K562 (cell line): ENCODE results near the gene TMEM187. TPM values are rescaled to one million over a fixed set of nuclear protein-coding genes. Genes with fewer than 3 reads are reported as not detected.
A peak's percentile ranks its signal among the peaks of the same experiment; 100 is the strongest.

Experiments
- CEBPB ChIP-seq: fragments of 450-650 bp; IDR thresholded peaks from 2 replicates; pipeline ENCODE4 v1.6.1; 2016; ENCODE audit warnings: missing genetic modification characterization, missing compliant biosample characterization
- CHD2 ChIP-seq: IDR thresholded peaks from 2 replicates; pipeline ENCODE4 v1.6.1; 2011; ENCODE audit warnings: low read depth, low read length
- DNMT1 ChIP-seq: fragments of 450-650 bp; IDR thresholded peaks from 2 replicates; pipeline ENCODE4 v1.6.1; 2016; ENCODE audit warnings: antibody characterized with exemption, mild to moderate bottlenecking
- GATAD2A ChIP-seq: fragments of 450-650 bp; IDR thresholded peaks from 2 replicates; pipeline ENCODE4 v1.6.1; 2017
- JUNB ChIP-seq: fragments of 450-650 bp; formaldehyde crosslinking; conservative IDR thresholded peaks from 2 replicates; pipeline ENCODE4 v1.4.0; 2020; ENCODE audit warnings: mild to moderate bottlenecking
- KAT8 ChIP-seq: fragments of 450-650 bp; IDR thresholded peaks from 2 replicates; pipeline ENCODE4 v1.6.1; 2016; ENCODE audit warnings: low read depth, mild to moderate bottlenecking
- MYNN ChIP-seq, 2 experiments: sonication (generic); formaldehyde crosslinking in 1 of 2; IDR thresholded peaks; 2 replicates each; pipeline versions ENCODE4 v1.5.0 to v1.6.1; 2016 to 2020; ENCODE audit warnings: antibody characterized with exemption in 1 of 2, missing genetic modification reagents in 1 of 2
- PHB2 ChIP-seq: fragments of 450-650 bp; IDR thresholded peaks from 2 replicates; pipeline ENCODE4 v1.6.1; 2017; ENCODE audit warnings: low read depth
- RFX1 ChIP-seq: fragments of 450-650 bp; IDR thresholded peaks from 2 replicates; pipeline ENCODE4 v1.6.1; 2016; ENCODE audit warnings: mild to moderate bottlenecking, moderate library complexity
- SMAD2 ChIP-seq: fragments of 150-350 bp; IDR thresholded peaks from 2 replicates; pipeline ENCODE4 v1.6.1; 2014; ENCODE audit warnings: low read depth, mild to moderate bottlenecking, low read length
- SMARCB1 ChIP-seq: IDR thresholded peaks from 2 replicates; pipeline ENCODE4 v1.6.1; 2011; ENCODE audit warnings: improper control_type of control experiment, low read depth; ENCODE audit not compliant: insufficient read length
- SRF ChIP-seq, 2 experiments: fragments of 250-450, 450-650 bp in 1 of 2; sonication (Bioruptor Pico) in 1 of 2; sonication (generic) in 1 of 2; formaldehyde crosslinking; IDR thresholded peaks; 2 replicates each; pipeline versions ENCODE4 v1.5.0 to v1.5.1; 2020 to 2022; ENCODE audit warnings: mild to moderate bottlenecking in 1 of 2, missing genetic modification reagents in 1 of 2
- STAG1 ChIP-seq: sonication (generic); formaldehyde crosslinking; IDR thresholded peaks from 2 replicates; pipeline ENCODE4 v1.5.0; 2020; ENCODE audit warnings: missing genetic modification reagents, borderline replicate concordance
- ZKSCAN1 ChIP-seq: fragments of 150-350 bp; IDR thresholded peaks from 2 replicates; pipeline ENCODE4 v1.6.1; 2016; ENCODE audit warnings: low read depth, low read length
- ZNF583 ChIP-seq: fragments of 250-450 bp; sonication (Bioruptor Pico); IDR thresholded peaks from 2 replicates; pipeline ENCODE4 v1.4.0; 2020
- polyA plus RNA-seq, 8 experiments: library from polyadenylated mRNA; depleted of rRNA in 4 of 8; stranded (reverse) in 5 of 8; unstranded in 3 of 8; fragments of >200 nt; fragmentation: Nextera tagmentation in 2 of 8; fragmentation: Illumina TruSeq in 1 of 8; extraction: Ambion mirVana in 2 of 8; extraction: Trizol in 1 of 8; gene quantifications; 2 replicates each; pipeline versions ENCODE4 v1.2.1 to v1.2.3, GENCODE V29; 2011 to 2014; ENCODE audit warnings: inconsistent platforms in 1 of 8, missing spikeins in 1 of 8
- total RNA-seq, 7 experiments: library from RNA; depleted of rRNA in 6 of 7; stranded (reverse); fragments of >200 nt in 6 of 7; fragmentation: Illumina TruSeq in 2 of 7; extraction: Trizol in 2 of 7; gene quantifications; 2 replicates each; pipeline versions ENCODE4 v1.2.1 to v1.2.3, GENCODE V29; 2011 to 2021; ENCODE audit warnings: low replicate concordance in 1 of 7
- TF ChIP-seq, protein P1 (sequence below): fragments of 200-800 bp; sonication (Bioruptor generic); IDR thresholded peaks from 2 replicates; pipeline ENCODE4 v1.6.1; 2016; ENCODE audit warnings: missing genetic modification characterization, missing compliant biosample characterization
- TF ChIP-seq, protein P2 (sequence below): sonication (generic); formaldehyde crosslinking; IDR thresholded peaks from 2 replicates; pipeline ENCODE4 v1.8.0; 2023; ENCODE audit warnings: mild to moderate bottlenecking, missing genetic modification reagents
- TF ChIP-seq, protein P3 (sequence below): fragments of 250-450 bp; sonication (Bioruptor Pico); IDR thresholded peaks from 2 replicates; pipeline ENCODE4 v1.9.0; 2021; ENCODE audit warnings: mild to moderate bottlenecking, inconsistent platforms

TMEM187 gene
- total and polyA plus RNA-seq, 9 of the 15 experiments (the other 6 are each of a cell fraction or from before 2014, with no cell fraction given), result 0.13 to 6.4 (median 1.6) TPM

DNA sequence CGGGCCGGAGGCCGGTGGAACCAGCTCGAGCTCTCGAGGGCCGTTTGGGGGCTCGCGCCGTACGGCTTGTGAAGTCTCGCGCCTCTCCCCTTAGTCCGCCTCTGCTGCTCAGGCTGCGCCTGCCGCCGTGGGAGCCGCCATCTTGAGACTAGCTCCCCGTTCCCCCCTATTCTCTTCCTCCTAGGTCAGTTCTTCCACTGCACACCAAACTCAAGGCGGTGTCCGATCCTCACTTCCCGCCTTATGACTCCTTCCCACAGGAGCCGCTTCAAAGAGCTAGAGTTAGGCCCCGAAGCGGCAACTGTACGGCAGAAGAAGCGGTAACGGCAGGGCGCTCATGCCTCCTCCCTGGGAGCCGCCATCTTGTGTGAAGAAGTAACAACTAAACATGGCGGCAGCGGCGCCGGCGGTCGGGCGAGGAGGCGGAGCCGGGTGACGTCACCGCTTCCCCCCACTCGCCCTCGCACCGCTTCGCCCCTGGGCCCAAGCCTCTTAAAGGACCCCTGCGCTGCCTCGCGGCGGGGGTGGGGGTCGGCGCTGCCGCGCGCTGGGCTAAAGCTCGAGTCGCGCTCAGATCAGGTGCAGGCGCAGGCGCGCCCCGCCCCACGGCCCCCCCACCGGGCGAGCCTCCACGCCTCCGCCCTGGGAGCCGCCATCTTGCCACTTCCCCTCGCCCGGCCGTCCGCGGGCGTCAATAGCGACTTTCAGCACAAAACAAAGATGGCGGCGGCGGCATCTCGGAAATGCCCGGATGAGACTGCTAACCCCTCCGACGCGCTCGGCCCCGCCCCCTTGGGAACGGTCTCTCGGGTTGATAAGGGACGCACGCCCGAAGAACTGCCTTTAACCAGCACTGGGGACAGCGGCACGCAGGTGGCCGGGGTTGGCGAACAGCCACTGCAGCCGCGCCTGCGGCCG is 845 bp upstream of the TMEM187 start, which contains the start of gene HCFC1 (continued):
- TF ChIP-seq, protein P1, sequence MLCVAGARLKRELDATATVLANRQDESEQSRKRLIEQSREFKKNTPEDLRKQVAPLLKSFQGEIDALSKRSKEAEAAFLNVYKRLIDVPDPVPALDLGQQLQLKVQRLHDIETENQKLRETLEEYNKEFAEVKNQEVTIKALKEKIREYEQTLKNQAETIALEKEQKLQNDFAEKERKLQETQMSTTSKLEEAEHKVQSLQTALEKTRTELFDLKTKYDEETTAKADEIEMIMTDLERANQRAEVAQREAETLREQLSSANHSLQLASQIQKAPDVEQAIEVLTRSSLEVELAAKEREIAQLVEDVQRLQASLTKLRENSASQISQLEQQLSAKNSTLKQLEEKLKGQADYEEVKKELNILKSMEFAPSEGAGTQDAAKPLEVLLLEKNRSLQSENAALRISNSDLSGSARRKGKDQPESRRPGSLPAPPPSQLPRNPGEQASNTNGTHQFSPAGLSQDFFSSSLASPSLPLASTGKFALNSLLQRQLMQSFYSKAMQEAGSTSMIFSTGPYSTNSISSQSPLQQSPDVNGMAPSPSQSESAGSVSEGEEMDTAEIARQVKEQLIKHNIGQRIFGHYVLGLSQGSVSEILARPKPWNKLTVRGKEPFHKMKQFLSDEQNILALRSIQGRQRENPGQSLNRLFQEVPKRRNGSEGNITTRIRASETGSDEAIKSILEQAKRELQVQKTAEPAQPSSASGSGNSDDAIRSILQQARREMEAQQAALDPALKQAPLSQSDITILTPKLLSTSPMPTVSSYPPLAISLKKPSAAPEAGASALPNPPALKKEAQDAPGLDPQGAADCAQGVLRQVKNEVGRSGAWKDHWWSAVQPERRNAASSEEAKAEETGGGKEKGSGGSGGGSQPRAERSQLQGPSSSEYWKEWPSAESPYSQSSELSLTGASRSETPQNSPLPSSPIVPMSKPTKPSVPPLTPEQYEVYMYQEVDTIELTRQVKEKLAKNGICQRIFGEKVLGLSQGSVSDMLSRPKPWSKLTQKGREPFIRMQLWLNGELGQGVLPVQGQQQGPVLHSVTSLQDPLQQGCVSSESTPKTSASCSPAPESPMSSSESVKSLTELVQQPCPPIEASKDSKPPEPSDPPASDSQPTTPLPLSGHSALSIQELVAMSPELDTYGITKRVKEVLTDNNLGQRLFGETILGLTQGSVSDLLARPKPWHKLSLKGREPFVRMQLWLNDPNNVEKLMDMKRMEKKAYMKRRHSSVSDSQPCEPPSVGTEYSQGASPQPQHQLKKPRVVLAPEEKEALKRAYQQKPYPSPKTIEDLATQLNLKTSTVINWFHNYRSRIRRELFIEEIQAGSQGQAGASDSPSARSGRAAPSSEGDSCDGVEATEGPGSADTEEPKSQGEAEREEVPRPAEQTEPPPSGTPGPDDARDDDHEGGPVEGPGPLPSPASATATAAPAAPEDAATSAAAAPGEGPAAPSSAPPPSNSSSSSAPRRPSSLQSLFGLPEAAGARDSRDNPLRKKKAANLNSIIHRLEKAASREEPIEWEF (CRISPR knock-in tag), result no peak
- peak; percentile 88 for TF ChIP-seq KAT8
- TF ChIP-seq CHD2, result no peak
- no peak for TF ChIP-seq GATAD2A
- no peak for TF ChIP-seq SMARCB1
- TF ChIP-seq MYNN (IDR thresholded peaks at IDR 0.05), result no peak
- TF ChIP-seq MYNN (CRISPR knock-in tag; IDR thresholded peaks at IDR 0.05), result no peak
- TF ChIP-seq, protein P2, sequence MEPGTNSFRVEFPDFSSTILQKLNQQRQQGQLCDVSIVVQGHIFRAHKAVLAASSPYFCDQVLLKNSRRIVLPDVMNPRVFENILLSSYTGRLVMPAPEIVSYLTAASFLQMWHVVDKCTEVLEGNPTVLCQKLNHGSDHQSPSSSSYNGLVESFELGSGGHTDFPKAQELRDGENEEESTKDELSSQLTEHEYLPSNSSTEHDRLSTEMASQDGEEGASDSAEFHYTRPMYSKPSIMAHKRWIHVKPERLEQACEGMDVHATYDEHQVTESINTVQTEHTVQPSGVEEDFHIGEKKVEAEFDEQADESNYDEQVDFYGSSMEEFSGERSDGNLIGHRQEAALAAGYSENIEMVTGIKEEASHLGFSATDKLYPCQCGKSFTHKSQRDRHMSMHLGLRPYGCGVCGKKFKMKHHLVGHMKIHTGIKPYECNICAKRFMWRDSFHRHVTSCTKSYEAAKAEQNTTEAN, result no peak
- no peak; a peak in 1 of 4 replicates for TF ChIP-seq SRF (CRISPR knock-in tag; IDR thresholded peaks at IDR 0.05)
- no peak for TF ChIP-seq STAG1 (CRISPR knock-in tag)
- TF ChIP-seq JUNB (CRISPR knock-in tag), result peak; percentile 94
- TF ChIP-seq DNMT1, result no peak
- no peak for TF ChIP-seq PHB2
- TF ChIP-seq SMAD2, result no peak
- TF ChIP-seq ZKSCAN1, result no peak
- no peak for TF ChIP-seq CEBPB (tag)
- no peak; the same call in 1 of the 2 replicates for TF ChIP-seq ZNF583 (CRISPR knock-in tag)
- TF ChIP-seq, protein P3, sequence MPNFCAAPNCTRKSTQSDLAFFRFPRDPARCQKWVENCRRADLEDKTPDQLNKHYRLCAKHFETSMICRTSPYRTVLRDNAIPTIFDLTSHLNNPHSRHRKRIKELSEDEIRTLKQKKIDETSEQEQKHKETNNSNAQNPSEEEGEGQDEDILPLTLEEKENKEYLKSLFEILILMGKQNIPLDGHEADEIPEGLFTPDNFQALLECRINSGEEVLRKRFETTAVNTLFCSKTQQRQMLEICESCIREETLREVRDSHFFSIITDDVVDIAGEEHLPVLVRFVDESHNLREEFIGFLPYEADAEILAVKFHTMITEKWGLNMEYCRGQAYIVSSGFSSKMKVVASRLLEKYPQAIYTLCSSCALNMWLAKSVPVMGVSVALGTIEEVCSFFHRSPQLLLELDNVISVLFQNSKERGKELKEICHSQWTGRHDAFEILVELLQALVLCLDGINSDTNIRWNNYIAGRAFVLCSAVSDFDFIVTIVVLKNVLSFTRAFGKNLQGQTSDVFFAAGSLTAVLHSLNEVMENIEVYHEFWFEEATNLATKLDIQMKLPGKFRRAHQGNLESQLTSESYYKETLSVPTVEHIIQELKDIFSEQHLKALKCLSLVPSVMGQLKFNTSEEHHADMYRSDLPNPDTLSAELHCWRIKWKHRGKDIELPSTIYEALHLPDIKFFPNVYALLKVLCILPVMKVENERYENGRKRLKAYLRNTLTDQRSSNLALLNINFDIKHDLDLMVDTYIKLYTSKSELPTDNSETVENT (CRISPR knock-in tag), result no peak
- no peak for TF ChIP-seq RFX1
